ENCODE data around the gene PARP12.

PARP12 gene

DNA sequence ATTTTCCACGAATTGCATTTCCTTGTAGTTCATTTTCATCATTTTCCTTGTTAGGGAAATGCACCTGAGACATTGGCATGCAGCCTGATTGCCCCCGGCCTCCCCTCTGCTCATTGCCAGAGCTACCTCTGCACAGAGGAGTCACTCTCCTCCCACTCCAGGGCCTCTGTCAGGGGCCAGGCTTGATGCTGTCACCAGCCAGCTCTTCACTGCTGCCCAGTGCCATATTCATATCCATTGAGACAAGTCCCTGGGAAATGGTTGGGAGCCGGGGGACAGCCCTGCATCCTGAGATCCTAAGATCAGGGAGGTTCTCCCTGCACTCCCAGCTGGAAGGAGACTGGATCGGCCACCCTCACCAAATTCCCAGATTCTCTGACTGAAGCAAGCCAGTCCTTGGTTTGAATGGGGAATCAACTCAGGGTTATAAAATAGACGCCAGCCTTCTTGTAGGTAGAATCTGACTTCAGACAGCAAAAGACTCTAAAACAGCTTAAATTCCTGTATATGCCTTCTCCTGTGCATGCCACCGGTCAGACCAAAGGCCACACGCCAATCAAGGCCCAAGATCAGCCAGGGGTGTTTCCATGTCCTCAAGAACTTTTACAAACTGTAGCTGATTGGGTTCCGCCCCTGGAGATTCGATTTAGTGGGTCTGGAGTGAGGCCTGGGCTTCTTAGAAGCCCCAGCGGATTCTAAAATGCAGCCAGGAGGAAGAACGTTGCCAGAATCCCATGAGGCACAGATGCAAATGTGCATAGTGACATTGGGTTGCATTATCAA lies 86.5 kb downstream of the PARP12 start:
- TF ChIP-seq PPARA (CRISPR knock-in tag; IDR thresholded peaks at IDR 0.05; ENCODE audit: borderline replicate concordance) (no peak), ZNF565 (CRISPR knock-in tag; conservative IDR thresholded peaks at IDR 0.05; ENCODE audit: low read depth) (no peak), SNAI2 (CRISPR knock-in tag; IDR thresholded peaks at IDR 0.05) (no peak), BACH2 (CRISPR knock-in tag; IDR thresholded peaks at IDR 0.05; ENCODE audit: borderline replicate concordance) (no peak), ZNF8 (CRISPR knock-in tag; IDR thresholded peaks at IDR 0.05) (no peak), GLIS3 (CRISPR knock-in tag; IDR thresholded peaks at IDR 0.05) (no peak), ESRRG (CRISPR knock-in tag; IDR thresholded peaks at IDR 0.05) (no peak), CSDC2 (CRISPR knock-in tag; IDR thresholded peaks at IDR 0.05) (no peak), ISL1 (CRISPR knock-in tag; IDR thresholded peaks at IDR 0.05) (no peak), ZNF70 (CRISPR knock-in tag; IDR thresholded peaks at IDR 0.05) (no peak), OSR1 (CRISPR knock-in tag; IDR thresholded peaks at IDR 0.05) (no peak)
- TF ChIP-seq, protein P1, sequence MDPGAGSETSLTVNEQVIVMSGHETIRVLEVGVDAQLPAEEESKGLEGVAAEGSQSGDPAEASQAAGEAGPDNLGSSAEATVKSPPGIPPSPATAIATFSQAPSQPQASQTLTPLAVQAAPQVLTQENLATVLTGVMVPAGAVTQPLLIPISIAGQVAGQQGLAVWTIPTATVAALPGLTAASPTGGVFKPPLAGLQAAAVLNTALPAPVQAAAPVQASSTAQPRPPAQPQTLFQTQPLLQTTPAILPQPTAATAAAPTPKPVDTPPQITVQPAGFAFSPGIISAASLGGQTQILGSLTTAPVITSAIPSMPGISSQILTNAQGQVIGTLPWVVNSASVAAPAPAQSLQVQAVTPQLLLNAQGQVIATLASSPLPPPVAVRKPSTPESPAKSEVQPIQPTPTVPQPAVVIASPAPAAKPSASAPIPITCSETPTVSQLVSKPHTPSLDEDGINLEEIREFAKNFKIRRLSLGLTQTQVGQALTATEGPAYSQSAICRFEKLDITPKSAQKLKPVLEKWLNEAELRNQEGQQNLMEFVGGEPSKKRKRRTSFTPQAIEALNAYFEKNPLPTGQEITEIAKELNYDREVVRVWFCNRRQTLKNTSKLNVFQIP (CRISPR knock-in tag; IDR thresholded peaks at IDR 0.05; ENCODE audit: borderline replicate concordance, low read depth): no peak
- ATAC-seq: no peak

DNA sequence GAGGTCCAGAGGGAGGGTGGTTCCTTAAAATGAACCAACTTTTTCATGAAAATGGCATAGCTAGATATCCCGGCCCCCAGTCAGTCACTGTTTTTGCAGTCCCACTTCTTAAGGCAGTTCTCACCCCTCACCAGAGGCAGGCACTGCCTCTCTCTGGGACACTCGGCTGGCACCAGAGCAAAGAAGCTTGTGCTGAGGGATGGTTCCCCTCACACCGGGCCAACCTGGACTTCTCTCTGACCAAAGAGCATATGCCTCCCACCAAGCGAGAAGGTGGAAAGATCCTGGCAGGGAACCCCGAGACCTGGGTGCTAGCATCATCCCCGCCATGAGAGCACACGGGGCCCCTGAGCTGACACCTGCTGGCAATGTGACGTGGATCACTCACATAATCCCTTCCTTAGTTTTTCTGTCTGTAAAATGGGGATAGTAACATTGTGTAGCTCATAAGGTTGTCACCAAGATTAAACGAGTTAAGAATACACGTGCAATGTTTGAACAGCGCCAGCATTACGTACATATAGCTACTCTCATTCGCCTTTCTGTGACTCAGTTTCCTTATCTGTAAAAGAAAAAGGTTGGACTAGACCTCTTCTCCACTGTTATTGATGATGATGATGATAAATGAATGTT lies 88.5 kb downstream of the PARP12 start:
- no peak for ATAC-seq

More for the DNA sequence above, 88.5 kb downstream of the PARP12 start:
- no peak for TF ChIP-seq ZFP30 (CRISPR knock-in tag; IDR thresholded peaks at IDR 0.05)
- TF ChIP-seq ZNF565 (CRISPR knock-in tag; conservative IDR thresholded peaks at IDR 0.05; ENCODE audit: low read depth): no peak
